Measurements from ENCODE around the gene MIA.
"Not testable (repeated sequence)": the region's sequence is repeated elsewhere in the genome, so short reads cannot be mapped to it uniquely, and the experiment has no call there.

Gene MIA

DNA sequence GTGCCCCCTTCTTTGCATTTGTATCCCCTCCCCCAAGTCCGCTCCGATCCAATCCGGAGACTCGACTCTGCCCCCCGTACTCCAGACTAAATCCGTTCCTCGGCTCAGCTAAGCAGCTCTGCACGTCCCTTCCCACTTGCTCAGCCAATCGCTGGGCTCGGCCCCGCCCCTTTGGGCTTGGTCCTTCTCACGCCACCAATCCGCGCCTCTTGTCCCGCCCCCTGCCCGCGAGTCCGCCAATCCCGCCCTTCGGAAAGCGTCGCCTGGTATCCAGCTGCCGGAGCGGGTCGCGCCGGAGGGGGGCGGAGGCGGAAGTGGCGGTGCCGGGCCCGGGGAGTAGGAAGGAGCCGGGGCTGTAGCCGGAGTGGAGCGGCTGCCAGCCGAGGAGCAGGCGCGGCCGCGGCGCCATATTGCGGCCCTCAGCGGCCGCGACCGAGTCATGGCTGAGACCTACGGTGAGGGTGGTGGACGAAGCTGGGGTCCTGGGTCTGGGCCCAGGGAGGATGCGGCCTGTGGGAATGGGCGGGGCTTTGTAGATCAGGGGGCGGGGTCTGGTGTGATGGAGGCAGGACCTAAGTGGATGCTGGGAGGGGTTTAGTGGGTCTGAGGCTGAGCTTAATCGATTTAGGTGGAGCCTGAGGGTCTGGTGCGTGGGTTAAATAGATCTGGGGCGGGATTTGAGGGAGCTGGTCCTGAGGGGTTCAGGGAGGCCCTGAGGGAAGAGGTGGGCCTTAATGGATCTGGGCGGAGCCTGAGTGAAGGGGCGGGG lies 2.8 kb downstream of the MIA start, which contains the start of gene RAB4B:
Gene RAB4B (plus strand): TSS at position 311 of the 769 bp plus-strand sequence. CDS start 129 bp downstream, at position 440.
- H3K9me3 ChIP-seq (ENCODE audit: control insufficient read depth in 2 of 2, low read length in 2 of 2), result no peaks in the 10 kb centered on the region
- peaks cover 11 to 15% of the 10 kb centered on the region in 2 donors for H3K4me1 ChIP-seq (ENCODE audit: control insufficient read depth in 2 of 2, insufficient read depth in 2 of 2, low read length in 2 of 2)
- peaks cover 0 to 5% of the 10 kb centered on the region in 2 donors for H3K36me3 ChIP-seq (ENCODE audit: control insufficient read depth in 2 of 2, insufficient read depth in 2 of 2, low read length in 2 of 2)
- H3K27ac ChIP-seq (ENCODE audit: low read depth in 2 of 2, low read length in 2 of 2), result peak within 1 kb of the TSS; percentile 99 to 100
- H3K4me3 ChIP-seq (ENCODE audit: low read length in 2 of 2), result peak within 1 kb of the TSS; percentile 97 to 98
- H3K27me3 ChIP-seq (ENCODE audit: control insufficient read depth in 2 of 2, insufficient read depth in 2 of 2, low read length in 2 of 2), result no peaks in the 10 kb centered on the region
- H3K9ac ChIP-seq (ENCODE audit: low read depth in 1 of 2, low read length in 2 of 2), result peak within 1 kb of the TSS; percentile 91 to 98

- Histone ChIP-seq H3K27ac (ENCODE audit: low read depth in 2 of 2, low read length in 2 of 2) (peak overlapping the region; percentile 99 to 100), H3K4me3 (ENCODE audit: low read length in 2 of 2) (peak overlapping the region; percentile 87 to 98), H3K9me3 (ENCODE audit: control insufficient read depth in 2 of 2, low read length in 2 of 2) (no peaks in the 10 kb centered on the region), H3K36me3 (ENCODE audit: control insufficient read depth in 2 of 2, insufficient read depth in 2 of 2, low read length in 2 of 2) (peaks cover 0 to 5% of the 10 kb centered on the region in 2 donors), H3K9ac (ENCODE audit: low read depth in 1 of 2, low read length in 2 of 2) (peak overlapping the region; percentile 81 to 91), H3K4me1 (ENCODE audit: control insufficient read depth in 2 of 2, insufficient read depth in 2 of 2, low read length in 2 of 2) (peaks cover 11 to 15% of the 10 kb centered on the region in 2 donors), H3K27me3 (ENCODE audit: control insufficient read depth in 2 of 2, insufficient read depth in 2 of 2, low read length in 2 of 2) (no peaks in the 10 kb centered on the region)
These were observed 3.5 kb downstream of the MIA start for GRCh38 chr19:40778706-40779284.

- Histone ChIP-seq H3K4me3 (ENCODE audit: low read length in 2 of 2) (no peak overlapping the region), H3K27me3 (ENCODE audit: control insufficient read depth in 2 of 2, insufficient read depth in 2 of 2, low read length in 2 of 2) (no peaks in the 10 kb centered on the region), H3K36me3 (ENCODE audit: control insufficient read depth in 2 of 2, insufficient read depth in 2 of 2, low read length in 2 of 2) (peaks cover 3 to 7% of the 10 kb centered on the region in 2 donors), H3K27ac (ENCODE audit: low read depth in 2 of 2, low read length in 2 of 2) (no peak overlapping the region), H3K9ac (ENCODE audit: low read depth in 1 of 2, low read length in 2 of 2) (no peak overlapping the region), H3K4me1 (ENCODE audit: control insufficient read depth in 2 of 2, insufficient read depth in 2 of 2, low read length in 2 of 2) (peaks cover 11 to 15% of the 10 kb centered on the region in 2 donors), H3K9me3 (ENCODE audit: control insufficient read depth in 2 of 2, low read length in 2 of 2) (no peaks in the 10 kb centered on the region)
These were observed 5.3 kb downstream of the MIA start for GRCh38 chr19:40780582-40780981.

DNA sequence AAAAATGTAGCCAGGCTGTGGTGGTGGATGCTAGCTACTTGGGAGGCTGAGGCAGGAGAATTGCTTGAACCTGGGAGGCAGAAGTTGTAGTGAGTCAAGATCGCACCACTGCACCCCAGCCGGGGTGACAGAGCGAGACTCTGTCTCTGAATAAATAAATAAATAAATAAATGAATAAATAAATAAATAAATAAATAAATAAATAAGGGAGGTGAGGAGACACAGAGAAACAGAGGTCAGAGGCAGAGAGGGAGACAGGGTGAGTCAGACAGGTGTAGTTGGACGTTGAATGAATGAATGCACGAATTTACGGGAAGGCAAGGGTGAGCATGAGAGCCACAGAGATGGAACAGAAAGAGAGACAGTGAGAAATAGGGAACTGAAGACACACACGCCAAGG lies 5.8 kb downstream of the MIA start:
- Histone ChIP-seq H3K9ac (ENCODE audit: low read depth in 1 of 2, low read length in 2 of 2) (no peak overlapping the region), H3K4me3 (ENCODE audit: low read length in 2 of 2) (no peak overlapping the region), H3K27ac (ENCODE audit: low read depth in 2 of 2, low read length in 2 of 2) (no peak overlapping the region), H3K9me3 (ENCODE audit: control insufficient read depth in 2 of 2, low read length in 2 of 2) (no peaks in the 10 kb centered on the region), H3K4me1 (ENCODE audit: control insufficient read depth in 2 of 2, insufficient read depth in 2 of 2, low read length in 2 of 2) (peaks cover 11 to 15% of the 10 kb centered on the region in 2 donors), H3K27me3 (ENCODE audit: control insufficient read depth in 2 of 2, insufficient read depth in 2 of 2, low read length in 2 of 2) (no peaks in the 10 kb centered on the region), H3K36me3 (ENCODE audit: control insufficient read depth in 2 of 2, insufficient read depth in 2 of 2, low read length in 2 of 2) (peaks cover 3 to 7% of the 10 kb centered on the region in 2 donors)

DNA sequence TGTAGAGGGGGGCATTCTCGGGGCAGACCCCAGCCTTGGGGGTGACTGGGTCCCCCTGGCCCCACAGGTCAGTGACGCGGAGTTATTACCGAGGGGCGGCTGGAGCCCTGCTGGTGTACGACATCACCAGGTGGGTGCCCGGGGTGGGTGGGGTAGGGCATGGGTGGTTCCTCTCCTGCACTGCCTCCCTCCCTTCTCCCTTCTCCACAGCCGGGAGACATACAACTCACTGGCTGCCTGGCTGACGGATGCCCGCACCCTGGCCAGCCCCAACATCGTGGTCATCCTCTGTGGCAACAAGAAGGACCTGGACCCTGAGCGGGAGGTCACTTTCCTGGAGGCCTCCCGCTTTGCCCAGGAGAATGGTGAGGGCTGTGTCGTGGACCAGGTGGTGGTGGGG lies 8.4 kb downstream of the MIA start:
- Histone ChIP-seq H3K36me3 (ENCODE audit: control insufficient read depth in 2 of 2, insufficient read depth in 2 of 2, low read length in 2 of 2) (peaks cover 3 to 12% of the 10 kb centered on the region in 2 donors), H3K27ac (ENCODE audit: low read depth in 2 of 2, low read length in 2 of 2) (no peak overlapping the region), H3K27me3 (ENCODE audit: control insufficient read depth in 2 of 2, insufficient read depth in 2 of 2, low read length in 2 of 2) (no peaks in the 10 kb centered on the region), H3K9ac (ENCODE audit: low read depth in 1 of 2, low read length in 2 of 2) (no peak overlapping the region), H3K4me3 (ENCODE audit: low read length in 2 of 2) (no peak overlapping the region), H3K4me1 (ENCODE audit: control insufficient read depth in 2 of 2, insufficient read depth in 2 of 2, low read length in 2 of 2) (peaks cover 3 to 6% of the 10 kb centered on the region in 2 donors), H3K9me3 (ENCODE audit: control insufficient read depth in 2 of 2, low read length in 2 of 2) (no peaks in the 10 kb centered on the region)

- peaks cover 3 to 12% of the 10 kb centered on the region in 2 donors for H3K36me3 ChIP-seq (ENCODE audit: control insufficient read depth in 2 of 2, insufficient read depth in 2 of 2, low read length in 2 of 2)
- not testable (repeated sequence) for H3K27ac ChIP-seq (ENCODE audit: low read depth in 2 of 2, low read length in 2 of 2); H3K9me3 ChIP-seq (ENCODE audit: control insufficient read depth in 2 of 2, low read length in 2 of 2); H3K27me3 ChIP-seq (ENCODE audit: control insufficient read depth in 2 of 2, insufficient read depth in 2 of 2, low read length in 2 of 2); H3K4me3 ChIP-seq (ENCODE audit: low read length in 2 of 2); H3K4me1 ChIP-seq (ENCODE audit: control insufficient read depth in 2 of 2, insufficient read depth in 2 of 2, low read length in 2 of 2); H3K9ac ChIP-seq (ENCODE audit: low read depth in 1 of 2, low read length in 2 of 2)
These were observed 8.8 kb downstream of the MIA start for GRCh38 chr19:40784146-40784545.

DNA sequence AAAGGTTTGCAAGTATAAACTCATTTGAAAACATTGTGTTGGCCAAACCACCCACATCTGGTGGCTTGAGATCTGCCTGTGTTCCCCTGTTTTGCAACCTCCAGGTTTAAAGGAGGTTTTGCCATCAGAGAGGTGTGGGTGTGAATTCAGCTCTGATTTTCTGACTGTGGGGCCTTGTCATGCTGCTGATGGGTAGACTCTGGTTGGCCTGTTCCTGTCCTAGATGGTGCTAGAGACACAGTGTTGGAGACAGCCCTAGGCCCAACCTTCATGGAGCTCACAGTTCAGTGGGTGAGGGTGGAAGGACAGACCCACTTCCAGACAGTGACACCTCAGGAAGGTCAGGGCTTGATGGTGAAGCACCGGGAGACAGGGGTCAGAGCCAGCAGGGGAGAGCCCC lies 10.2 kb downstream of the MIA start:
- Histone ChIP-seq H3K4me1 (ENCODE audit: control insufficient read depth in 2 of 2, insufficient read depth in 2 of 2, low read length in 2 of 2) (no peaks in the 10 kb centered on the region), H3K36me3 (ENCODE audit: control insufficient read depth in 2 of 2, insufficient read depth in 2 of 2, low read length in 2 of 2) (peaks cover 8 to 16% of the 10 kb centered on the region in 2 donors), H3K4me3 (ENCODE audit: low read length in 2 of 2) (no peak overlapping the region), H3K9me3 (ENCODE audit: control insufficient read depth in 2 of 2, low read length in 2 of 2) (no peaks in the 10 kb centered on the region), H3K9ac (ENCODE audit: low read depth in 1 of 2, low read length in 2 of 2) (no peak overlapping the region), H3K27ac (ENCODE audit: low read depth in 2 of 2, low read length in 2 of 2) (no peak overlapping the region), H3K27me3 (ENCODE audit: control insufficient read depth in 2 of 2, insufficient read depth in 2 of 2, low read length in 2 of 2) (no peaks in the 10 kb centered on the region)

DNA sequence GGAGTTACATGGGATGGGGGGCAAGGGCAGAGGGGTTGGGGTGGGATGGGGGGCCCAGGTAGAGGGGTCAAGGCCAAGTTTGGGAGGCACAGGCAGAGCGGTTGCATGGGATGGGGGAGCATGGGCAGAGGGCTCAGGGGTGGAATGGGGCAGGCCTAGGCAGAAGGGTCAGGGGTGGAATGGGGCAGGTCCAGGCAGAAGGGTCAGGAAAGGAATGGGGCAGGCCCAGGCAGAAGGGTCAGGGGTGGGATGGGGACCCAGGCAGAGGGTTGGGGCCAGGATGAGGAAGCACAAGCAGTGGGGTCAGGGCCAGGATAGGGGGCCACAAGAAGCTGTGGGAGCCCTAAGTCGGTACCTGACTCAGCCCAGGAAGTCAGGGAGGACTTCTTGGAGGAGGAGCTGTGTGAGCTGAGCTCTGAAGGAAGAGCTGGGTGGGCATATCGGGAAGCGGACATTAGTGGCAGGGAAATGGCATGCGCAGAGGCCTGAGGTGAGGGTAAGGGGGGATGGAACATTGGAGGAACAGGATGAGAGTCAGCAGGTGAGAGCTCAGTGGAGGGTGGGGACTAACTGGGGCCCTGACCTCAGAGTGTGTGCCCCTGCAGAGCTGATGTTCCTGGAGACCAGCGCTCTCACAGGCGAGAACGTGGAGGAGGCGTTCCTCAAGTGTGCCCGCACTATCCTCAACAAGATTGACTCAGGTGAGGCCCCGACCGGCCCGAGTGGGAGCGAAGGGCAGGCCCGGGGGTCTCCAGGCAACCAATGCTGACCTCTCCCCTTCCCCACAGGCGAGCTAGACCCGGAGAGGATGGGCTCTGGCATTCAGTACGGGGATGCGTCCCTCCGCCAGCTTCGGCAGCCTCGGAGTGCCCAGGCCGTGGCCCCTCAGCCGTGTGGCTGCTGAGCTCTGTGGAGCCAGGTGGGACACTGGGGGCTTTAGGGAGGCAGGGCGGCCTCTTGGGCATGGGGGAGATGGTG lies 11.0 kb downstream of the MIA start:
- H3K27ac ChIP-seq (ENCODE audit: low read depth in 2 of 2, low read length in 2 of 2), result no peak overlapping the region
- H3K27me3 ChIP-seq (ENCODE audit: control insufficient read depth in 2 of 2, insufficient read depth in 2 of 2, low read length in 2 of 2), result no peaks in the 10 kb centered on the region
- H3K4me1 ChIP-seq (ENCODE audit: control insufficient read depth in 2 of 2, insufficient read depth in 2 of 2, low read length in 2 of 2), result peaks cover 3 to 4% of the 10 kb centered on the region in 2 donors
- H3K9me3 ChIP-seq (ENCODE audit: control insufficient read depth in 2 of 2, low read length in 2 of 2), result no peaks in the 10 kb centered on the region
- H3K36me3 ChIP-seq (ENCODE audit: control insufficient read depth in 2 of 2, insufficient read depth in 2 of 2, low read length in 2 of 2), result peaks cover 8 to 19% of the 10 kb centered on the region in 2 donors
- H3K9ac ChIP-seq (ENCODE audit: low read depth in 1 of 2, low read length in 2 of 2), result no peak overlapping the region
- no peak overlapping the region for H3K4me3 ChIP-seq (ENCODE audit: low read length in 2 of 2)

DNA sequence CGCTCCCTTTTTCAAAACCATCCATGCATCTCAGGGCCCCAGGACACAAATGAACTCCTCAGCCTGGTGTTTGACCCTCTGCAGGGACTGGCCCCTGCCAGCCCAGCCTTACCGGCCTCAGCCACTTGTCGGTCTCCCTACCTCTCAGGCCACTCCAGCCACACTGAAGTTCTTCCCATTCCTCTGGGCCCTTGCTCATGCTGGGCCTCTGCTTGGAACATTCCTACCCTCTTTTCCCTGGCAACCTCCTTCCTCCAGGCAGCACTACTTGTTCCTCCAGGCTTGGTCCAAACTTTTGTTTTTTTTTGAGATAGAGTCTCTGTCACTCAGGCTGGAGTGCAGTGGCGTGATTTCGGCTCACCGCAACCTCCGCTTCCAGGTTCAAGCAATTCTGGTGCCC lies 16.0 kb downstream of the MIA start:
- Histone ChIP-seq H3K9me3 (ENCODE audit: control insufficient read depth in 2 of 2, low read length in 2 of 2) (no peaks in the 10 kb centered on the region), H3K27me3 (ENCODE audit: control insufficient read depth in 2 of 2, insufficient read depth in 2 of 2, low read length in 2 of 2) (no peaks in the 10 kb centered on the region), H3K36me3 (ENCODE audit: control insufficient read depth in 2 of 2, insufficient read depth in 2 of 2, low read length in 2 of 2) (peaks cover 5 to 18% of the 10 kb centered on the region in 2 donors), H3K4me3 (ENCODE audit: low read length in 2 of 2) (no peak overlapping the region), H3K4me1 (ENCODE audit: control insufficient read depth in 2 of 2, insufficient read depth in 2 of 2, low read length in 2 of 2) (peaks cover 15 to 17% of the 10 kb centered on the region in 2 donors), H3K27ac (ENCODE audit: low read depth in 2 of 2, low read length in 2 of 2) (peak overlapping the region; percentile 82), H3K9ac (ENCODE audit: low read depth in 1 of 2, low read length in 2 of 2) (peak overlapping the region in 1 of 2 donors; percentile 24)
